Stimulated activated CD4-positive, alpha-beta T cell treated with anti-CD3 and anti-CD28 coated beads, Interleukin-1b, Interleukin-23, amount 100 ng/mL, for 24 hours (primary cell): ENCODE results near the gene ARHGEF1.
"Not testable (repeated sequence)": the region's sequence is repeated elsewhere in the genome, so short reads cannot be mapped to it uniquely, and the experiment has no call there.

ENCODE experiments used
- DNase-seq, 4 experiments: peaks; one replicate each; pipeline ENCODE4 v3.0.0-alpha.2; 2020; ENCODE audit warnings: low read depth in 4 of 4, low spot score in 1 of 4

ARHGEF1 gene

DNA sequence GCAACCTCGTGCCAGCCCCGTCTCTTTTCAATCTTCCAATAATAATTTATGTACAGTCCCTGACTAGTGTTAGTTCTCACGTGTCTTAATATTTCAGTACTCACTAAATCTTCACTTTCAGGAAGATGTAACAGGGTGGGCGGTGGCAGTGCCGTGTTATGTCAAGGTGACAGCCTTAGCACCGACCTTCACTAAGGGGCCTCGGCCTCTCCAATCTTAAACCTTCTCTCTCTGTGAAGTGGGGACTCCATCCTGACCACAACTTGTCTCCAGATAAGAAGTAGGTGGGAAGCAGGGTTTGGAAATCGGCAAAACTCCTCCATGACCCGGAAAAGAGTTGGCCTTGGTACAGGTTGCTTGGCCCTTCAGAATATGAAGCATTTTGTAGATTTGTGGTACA, 21.1 kb upstream of the ARHGEF1 start:
- no peak for DNase-seq

DNA sequence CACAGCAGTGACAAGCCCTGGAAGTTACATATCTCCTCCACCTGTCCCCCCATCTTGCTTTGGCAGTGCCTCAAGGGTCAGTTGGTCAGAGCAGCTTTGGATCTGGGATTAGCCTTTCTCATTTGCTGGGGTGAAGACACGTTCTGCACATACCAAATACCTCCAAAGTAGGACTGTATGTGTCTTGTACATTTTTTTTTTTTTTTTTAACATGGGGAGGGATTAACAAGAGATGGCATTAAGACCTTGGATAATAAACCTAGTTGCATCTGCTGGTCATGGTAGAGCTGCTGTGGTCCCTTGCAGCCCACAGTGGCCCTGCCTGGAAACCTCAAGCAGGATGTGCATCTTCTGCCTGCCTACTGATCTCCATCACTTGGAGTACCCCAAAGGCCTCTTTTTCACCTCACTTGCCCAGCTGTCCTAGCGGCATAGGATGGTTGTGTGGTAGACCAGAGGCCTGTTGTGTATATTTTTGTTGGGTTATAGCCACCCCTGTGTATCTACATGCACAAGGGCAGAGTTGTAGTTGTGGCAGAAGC, 20.5 kb upstream of the ARHGEF1 start:
- no peak for DNase-seq

DNA sequence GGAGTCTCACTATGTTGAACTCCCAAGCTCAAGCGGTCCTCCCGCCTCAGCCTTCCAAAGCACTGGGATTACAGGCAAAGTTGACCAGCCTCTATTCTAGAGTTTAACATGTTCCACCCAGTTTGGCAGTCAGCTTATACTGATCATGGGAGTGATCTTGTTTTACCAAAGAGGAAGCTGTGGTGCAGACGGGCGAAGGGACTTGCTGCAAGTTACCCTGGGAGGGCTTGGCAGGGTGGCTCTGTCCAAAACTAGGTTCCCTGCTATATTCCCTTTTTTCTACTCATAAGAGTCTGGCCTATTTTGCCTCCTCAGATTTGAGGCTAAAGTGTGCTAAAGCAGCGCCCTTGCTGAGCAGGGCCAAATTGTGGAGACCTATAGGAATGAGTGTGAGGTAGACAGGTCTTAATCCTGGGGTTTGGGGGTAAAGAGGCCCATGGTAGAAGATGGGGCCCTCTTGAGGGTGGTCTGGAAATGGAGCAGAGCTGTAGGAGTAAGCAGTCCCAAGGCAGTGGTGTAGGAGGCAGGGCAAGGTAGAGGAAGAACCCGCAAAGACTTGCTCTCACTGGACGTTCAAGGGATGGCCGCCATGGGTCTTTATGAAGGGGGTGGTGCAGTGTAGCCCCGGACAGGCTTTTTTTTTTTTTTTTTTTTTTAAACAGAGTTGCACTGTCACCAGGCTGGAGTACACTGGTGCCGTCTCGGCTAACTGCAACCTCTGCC, 19.6 kb upstream of the ARHGEF1 start:
- DNase-seq, result no peak

DNA sequence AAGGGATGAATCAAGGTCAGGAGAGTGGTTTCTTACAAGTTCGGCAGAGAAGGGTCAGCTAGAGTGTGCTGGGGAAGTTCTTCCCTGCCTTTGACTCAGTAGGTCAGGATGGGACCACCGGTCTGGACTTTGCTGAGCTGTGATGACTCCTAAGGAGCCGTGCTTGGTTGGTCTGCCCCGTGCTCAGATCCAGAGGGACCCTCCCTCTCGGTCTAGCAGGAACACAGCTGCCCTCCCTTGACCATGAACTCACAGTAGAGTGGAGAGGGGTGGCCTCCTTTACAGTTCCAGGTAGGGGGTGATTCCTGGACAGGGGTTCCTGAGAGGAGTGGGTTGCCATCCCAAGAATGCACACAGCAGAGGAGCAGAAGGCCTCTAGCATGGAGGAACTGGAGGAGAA, 18.6 kb upstream of the ARHGEF1 start:
- DNase-seq, result no peak

DNA sequence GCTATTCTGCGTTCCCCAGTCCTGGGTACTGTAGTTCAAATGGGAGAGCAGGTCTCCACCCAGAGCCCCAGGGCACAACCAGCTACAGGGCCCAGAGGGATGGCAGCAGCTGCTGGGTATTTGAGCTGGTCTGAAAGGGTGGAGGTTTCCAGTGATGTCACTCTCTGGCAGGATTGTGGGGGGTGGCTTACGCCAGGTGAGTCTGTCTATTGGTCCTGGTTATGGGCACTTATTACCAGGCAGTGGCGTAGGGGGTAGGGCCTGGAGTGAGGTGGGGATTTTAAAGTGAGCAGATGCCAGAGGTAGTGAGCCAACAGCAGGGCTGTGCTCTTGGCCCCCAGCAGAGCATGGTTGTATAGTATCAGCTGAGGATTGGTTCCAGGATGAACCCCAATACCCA, 16.7 kb upstream of the ARHGEF1 start:
- DNase-seq, result no peak

DNA sequence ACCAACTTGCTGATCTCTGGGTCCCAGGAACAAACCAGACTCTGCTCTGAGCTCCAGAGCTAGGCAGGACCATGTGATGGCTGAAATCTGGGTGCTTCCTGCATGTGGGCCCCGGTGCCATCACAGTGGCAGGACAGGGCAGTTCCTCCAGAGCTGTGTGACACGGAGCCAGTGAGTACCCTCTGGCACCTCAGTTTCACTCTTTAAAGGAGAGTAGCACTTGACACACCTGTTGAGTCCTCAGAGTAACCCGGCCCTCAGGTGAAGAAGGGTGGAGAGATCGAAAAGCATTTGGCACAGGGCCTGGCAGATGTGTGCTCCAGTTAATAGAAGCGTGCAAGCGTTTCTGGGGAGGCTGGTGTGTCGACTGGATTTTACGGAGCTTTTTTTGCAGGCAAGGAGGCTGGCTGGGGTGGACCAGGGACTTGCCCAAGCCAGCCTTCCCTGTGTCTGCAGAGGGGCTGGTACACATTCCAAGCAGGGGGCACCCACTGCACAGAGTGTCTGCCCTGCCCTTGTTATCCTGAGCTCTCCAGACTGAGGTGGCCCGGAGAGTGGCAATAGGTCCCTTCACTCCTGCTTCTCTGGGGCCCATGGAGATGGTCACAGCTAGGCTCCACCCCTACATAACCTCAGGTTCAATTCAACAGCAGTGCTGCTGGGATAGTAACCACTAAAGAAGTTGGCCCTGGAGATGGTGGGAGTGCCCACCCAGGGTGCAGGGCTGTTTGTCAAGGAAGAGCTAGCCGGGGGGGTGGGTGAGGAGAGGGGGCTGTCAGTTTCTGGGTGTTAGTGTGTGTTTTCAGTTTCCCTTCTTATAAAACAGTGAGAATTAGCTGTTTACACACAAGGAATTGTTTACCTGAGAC, 14.6 kb upstream of the ARHGEF1 start:
- no peak for DNase-seq

DNA sequence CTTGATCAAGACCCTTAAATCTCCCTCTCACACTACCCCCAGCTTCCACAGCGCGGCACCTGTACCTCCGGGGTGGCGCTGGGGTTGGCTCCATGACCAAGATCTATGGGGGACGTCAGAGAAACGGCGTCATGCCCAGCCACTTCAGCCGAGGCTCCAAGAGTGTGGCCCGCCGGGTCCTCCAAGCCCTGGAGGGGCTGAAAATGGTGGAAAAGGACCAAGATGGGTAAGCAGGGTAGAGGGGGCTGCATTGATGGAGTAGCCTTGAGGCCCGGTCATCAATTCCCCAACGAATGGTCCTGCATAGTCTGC, 14.0 kb upstream of the ARHGEF1 start:
- no peak for DNase-seq

DNA sequence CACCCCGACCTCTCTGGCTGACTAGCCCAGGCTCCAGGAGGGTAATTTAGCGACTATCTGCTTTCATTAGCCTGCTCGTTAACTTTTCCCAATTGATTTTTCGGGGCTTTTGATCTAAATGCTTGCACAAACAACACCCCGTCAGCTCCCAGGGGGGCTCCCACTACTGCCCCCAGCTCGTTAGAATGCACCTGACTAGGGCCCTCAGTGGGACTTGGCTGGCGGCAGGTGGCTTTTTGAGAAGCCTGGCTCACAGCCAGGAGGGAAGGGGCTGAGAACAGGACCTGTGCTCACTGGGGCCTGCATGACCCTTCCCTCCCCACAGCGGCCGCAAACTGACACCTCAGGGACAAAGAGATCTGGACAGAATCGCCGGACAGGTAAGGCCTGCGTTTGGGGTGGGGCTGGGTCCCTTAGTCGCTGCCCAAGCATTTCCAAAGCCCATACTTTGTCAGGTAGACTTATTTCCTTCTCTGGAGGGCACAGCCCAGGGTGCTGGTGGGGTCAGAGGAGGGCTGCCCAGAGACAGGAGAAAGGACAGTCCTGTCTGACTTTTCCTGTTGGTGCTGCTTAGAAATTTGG, 13.5 kb upstream of the ARHGEF1 start:
- no peak for DNase-seq

DNA sequence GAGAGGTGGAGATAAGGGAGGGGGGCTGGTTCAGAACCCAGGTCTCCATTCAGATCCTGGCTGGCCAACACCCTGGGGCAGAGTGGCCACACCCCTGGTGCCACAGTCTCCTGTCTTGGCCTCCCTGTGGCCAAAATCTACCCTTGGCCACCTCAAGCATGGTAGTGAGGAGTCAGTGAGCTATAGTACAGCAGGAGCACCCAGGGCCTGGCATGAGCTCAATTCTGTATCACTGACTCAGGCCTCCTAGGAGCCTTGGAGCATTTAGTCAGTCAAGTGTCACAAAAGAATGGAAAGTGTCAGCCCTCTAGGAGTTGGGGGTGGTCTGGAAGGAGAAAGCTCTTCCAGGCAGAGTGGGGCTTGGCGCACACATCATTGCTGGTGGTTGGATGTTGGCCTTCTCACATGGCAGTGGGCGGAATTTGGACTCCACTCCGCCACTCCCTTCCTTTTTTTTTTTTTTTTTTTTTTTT, 12.5 kb upstream of the ARHGEF1 start:
- DNase-seq, result no peak

DNA sequence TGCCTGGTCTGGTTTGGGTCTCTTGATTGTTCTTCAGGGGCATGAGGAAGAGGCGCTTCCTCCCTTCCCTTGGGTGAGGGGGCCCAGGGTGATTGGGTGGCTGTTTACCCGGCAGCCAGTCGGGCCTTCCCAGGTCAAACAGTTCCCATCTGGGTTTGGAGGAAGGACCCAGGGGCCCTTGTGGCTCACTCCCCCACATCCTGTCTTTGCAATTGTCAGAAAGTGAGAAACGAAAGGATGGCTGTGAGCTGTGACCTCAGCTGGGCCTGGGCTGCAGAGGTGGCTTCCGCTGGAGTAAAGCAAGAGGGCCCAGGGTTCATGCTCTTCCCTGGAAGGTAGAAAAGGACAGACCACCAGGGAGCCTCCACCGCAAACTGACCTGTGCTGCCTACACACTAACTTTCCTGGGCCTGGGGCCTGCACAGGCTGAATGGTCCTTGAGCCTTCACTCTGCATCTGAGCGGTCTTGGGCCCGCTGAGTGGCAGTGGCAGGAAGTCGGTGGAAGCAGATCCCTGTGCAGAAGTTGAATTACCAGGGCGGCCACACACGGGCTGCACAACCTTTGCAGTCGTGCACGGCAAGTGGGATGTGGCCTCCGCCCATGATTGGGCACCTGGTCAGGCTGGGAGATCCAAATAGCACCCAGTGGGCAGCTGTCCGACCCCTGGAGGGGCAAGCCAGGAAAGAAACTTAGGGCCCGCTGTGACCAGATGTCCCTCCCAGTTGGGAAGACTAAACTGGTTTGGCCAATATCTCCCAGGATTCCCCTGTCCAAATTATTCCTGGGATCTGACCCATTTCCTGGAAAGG, 11.2 kb upstream of the ARHGEF1 start:
- peak in 1 of 4 experiments; percentile 54 for DNase-seq

DNA sequence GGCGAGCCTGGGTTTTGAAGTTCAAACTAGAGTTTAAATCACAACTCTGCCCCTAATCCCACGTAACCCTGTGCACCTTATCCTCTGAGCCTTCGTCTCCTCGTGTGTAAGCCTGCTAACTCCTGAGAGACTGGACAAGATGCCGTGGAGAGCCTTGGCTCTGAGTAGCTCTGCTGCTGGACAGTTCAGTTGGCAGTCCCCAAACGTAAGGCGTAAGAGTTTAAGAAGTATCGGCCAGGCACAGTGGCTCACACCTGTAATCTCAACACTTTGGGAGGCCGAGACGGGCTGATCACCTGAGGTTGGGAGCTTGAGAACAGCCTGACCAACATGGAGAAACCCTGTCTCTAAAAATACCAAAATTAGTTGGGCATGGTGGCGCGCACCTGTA, 10.6 kb upstream of the ARHGEF1 start:
- DNase-seq, result no peak

DNA sequence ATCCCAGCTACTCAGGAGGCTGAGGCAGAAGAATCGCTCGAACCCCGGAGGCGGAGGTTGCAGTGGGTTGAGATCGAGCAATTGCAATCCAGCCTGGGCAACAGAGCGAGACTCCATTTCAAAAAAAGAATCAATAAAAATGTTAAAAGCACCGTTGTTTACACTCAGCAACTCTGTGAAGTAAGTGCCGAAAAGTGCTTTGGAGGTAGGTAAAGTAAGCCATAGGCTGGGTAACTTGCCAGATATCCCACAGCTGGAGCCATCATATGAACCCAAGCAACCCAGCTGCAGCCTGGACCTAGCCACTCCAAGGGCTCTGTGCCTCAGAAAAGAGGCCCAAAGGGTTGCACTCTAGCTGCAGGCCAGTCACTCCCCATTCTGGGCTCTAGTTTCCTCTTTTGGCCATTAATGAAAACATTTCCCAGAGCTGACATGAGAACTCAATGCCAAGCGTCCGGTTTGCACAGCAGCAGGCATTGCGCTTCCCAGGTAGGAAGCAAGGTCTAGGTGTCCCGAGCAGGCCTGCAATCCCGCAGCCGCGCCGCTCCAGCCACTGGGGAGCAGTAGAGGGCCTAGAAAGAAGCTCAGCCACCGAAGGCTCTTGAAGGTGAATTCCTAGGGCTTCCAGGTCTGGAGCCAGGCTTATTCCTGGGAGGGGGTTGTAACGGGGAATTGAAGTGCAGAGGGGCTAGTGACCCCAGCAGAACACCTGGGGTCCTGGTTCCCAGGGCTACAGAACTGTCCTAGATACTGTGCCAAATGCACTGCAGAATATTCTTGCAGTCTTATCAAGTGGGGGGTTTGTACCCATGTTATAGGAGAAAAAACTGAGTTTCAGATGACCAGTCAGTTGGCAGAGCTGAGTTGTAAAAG, 10.0 kb upstream of the ARHGEF1 start:
- peak in 3 of 4 experiments; percentile 50 to 64 (median 59) for DNase-seq

DNA sequence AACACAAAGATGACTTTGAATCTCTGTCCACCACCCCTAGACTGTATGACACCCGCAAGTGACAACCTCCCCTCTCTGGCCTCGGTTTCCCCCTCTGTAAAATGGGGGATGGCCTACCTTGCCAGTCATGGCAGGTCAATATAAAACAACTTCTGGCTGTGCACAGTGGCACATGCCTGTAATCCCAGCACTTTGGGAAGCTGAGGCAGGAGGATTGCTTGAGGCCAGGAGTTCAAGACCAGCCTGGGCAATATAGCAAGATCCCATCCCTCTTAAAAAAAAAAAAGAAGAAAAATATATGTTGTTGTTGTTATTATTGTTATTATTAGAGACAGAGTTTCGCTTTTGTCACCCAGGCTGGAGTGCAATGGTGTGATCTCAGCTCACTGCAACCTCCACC, 7.0 kb upstream of the ARHGEF1 start:
- not testable (repeated sequence) for DNase-seq

DNA sequence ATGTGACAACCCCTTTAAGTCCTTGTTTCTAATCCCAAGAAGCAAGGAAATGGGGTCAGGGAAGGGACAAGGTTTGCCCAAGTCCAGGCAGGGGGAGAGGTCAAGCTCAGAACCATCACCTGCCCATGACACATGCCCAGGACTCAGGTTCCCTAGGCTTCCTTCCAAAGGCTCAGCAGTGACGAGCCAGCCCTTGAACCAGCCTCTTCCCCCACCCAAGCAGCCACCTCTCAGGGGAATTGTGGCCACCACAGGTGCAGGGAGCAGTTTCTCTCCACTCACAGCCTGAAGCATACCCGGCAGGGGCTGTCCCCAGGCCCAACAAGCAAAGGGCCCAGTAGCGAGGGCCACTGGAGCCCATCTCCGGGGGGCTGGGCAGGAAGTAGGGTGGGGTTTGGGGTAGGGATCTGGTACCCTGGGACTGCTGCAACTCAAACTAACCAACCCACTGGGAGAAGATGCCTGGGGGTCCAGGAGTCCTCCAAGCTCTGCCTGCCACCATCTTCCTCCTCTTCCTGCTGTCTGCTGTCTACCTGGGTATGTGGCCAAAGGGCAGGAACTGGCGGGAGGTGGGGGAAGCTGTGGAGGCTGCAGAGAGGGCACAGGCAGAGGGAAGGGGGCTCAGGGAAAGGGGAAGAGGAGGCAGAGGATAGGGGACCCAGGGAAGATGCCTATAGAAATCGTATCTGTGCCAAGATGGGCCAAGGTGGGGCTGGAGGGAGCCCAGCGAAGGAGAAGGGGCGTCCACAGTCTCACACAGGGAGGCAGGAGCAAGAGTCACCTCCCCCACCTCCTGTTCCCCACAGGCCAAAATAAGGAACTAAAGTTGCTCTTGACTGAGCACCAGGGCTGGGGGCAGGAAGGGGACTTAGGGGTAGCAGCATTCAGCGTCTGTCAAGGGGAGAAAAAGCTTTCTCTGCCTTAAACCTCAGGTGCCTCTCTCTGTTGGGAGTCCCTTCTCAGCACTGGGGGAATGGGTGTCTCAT, 5.8 kb upstream of the ARHGEF1 start, which contains the start of gene CD79A:
TSS of gene CD79A (plus strand) at position 433 of the 986 bp plus-strand sequence. CDS start at position 459, 26 bp downstream.
- DNase-seq, result no peak

DNA sequence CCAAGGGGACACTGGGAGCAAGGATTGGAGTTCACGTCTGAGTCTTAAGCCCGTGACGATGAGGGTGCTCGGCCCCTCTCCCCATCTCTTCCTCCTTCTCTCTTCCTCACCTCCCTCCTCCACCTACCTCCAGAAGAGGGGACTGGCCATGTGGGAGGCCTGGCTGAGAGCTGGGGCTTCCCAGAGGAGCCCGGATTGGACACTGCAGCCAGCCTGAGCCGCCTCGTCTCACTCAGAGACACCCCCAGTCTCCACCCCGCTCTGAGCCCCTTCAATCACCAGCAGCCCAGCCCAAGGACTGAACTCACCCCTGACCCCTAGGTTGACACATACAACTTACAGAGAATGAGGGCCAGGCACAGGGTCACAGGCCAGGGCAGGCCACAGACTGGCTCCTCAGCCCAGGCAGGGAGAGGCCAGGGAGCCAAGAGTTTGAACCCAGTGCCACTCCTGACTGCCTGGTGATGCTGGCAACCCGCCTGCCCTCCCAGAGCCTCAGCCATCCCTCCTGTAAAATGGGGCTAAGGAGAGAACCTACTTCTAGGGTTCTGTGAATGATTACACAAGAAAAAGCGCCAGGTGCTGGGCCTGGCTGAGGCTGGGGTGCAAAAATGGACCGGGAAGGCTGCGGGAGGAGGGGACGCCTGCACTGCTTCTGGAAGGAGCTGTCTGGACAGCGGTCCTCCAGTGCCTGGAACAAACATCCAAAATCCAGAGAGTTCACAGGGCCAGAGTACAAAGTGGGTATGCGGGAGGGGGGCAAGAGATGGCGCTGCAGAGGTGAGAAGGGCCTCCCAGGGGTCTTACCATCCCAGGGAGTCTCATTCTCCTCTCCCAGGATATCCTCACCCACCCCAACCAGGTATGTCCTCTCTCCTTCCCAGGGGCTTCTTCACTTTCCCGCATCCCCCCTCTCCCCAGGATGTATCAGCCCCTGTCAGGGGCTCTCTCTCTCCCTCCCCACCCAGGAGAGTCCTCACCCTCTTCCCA, 4.8 kb upstream of the ARHGEF1 start:
- no peak for DNase-seq

DNA sequence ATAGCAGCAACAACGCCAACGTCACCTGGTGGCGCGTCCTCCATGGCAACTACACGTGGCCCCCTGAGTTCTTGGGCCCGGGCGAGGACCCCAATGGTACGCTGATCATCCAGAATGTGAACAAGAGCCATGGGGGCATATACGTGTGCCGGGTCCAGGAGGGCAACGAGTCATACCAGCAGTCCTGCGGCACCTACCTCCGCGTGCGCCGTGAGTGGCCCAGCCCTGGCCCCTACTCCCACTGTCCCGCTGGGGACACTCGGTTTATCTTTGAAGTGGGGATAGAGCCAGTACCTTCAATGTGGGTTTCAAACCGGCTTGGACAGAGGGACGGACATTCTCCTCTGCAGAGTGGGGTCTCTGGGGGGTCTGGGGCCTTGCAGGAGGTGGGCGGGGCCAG, 3.9 kb upstream of the ARHGEF1 start:
- no peak for DNase-seq

DNA sequence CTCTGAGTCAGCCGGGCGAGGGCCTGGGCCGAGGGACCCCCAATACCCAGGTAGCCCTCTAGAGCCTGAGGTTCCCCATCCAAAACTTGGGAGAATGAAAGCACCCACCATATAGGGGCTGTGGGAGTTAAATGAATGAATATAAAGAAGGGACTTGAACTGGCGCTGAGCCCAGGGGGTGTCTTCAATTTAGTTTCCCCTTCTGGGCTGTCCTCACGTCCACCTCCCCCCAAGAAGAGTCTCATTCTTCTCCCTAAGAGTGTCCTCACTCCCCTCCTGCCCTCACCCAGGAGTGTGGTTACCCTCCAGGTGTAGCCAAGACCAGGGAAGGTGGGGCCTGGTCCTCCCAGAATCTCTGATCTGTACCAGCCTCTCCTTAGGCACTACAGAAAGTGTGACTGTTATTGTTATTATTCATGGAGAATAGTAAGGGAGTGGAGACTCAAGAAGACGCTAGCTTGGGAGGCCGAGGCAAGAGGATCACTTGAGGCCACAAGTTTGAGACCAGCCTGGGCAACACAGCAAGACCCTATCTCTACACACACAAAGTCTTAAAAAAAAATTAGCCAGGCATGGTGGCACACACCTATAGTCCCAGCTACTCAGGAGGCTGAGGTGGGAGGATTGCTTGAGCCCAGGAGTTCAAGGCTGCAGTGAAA, 3.2 kb upstream of the ARHGEF1 start:
- DNase-seq, result no peak
